IMR-90 (cell line): Measurements from ENCODE around the gene PKIG. TPM values are rescaled to one million over a fixed set of nuclear protein-coding genes. Genes with fewer than 3 reads are reported as not detected.

Source experiments
- CEBPB ChIP-seq: IDR thresholded peaks from 2 replicates; pipeline ENCODE4 v1.6.1; 2012; ENCODE audit warnings: low read depth, low read length, improper control_type of control experiment
- RAD21 ChIP-seq: IDR thresholded peaks from 2 replicates; pipeline ENCODE4 v1.6.1; 2012; ENCODE audit warnings: low read length, improper control_type of control experiment
- RCOR1 ChIP-seq: IDR thresholded peaks from 2 replicates; pipeline ENCODE4 v1.6.1; 2012; ENCODE audit warnings: mild to moderate bottlenecking, low read length, improper control_type of control experiment; ENCODE audit not compliant: insufficient replicate concordance
- RFX5 ChIP-seq: IDR thresholded peaks from 2 replicates; pipeline ENCODE4 v1.8.0; 2012; ENCODE audit warnings: low read depth, mild to moderate bottlenecking, low read length, moderate library complexity
- polyA plus RNA-seq, 3 experiments: library from polyadenylated mRNA; depleted of rRNA; stranded (reverse); fragments of >200 nt; gene quantifications; 2 replicates each; pipeline ENCODE4 v1.2.3, GENCODE V29; 2012; ENCODE audit warnings: low replicate concordance in 1 of 3
- total RNA-seq: library from RNA; depleted of rRNA; stranded (reverse); fragments of >200 nt; gene quantifications from 2 replicates; pipeline ENCODE4 v1.2.3, GENCODE V29; 2012

Gene PKIG
- total and polyA plus RNA-seq, 2 of the 4 experiments (the other 2 are of a cell fraction): 78.3 to 89.6 TPM

- peak; percentile 98 for TF ChIP-seq CEBPB
- peak; percentile 25; the same call in 1 of the 2 replicates for TF ChIP-seq RFX5
- TF ChIP-seq RAD21: no peak; the same call in 1 of the 2 replicates
- TF ChIP-seq RCOR1: no peak
Observed at GRCh38 chr20:44572551-44573500, 9.6 kb upstream of the PKIG start (continued).
